ENCODE data around the gene PNKP. TPM values are rescaled to one million over a fixed set of nuclear protein-coding genes. Genes with fewer than 3 reads are reported as not detected.

The PNKP gene
- total RNA-seq, 1 experiment from 2014 or later, result 141 TPM

DNA sequence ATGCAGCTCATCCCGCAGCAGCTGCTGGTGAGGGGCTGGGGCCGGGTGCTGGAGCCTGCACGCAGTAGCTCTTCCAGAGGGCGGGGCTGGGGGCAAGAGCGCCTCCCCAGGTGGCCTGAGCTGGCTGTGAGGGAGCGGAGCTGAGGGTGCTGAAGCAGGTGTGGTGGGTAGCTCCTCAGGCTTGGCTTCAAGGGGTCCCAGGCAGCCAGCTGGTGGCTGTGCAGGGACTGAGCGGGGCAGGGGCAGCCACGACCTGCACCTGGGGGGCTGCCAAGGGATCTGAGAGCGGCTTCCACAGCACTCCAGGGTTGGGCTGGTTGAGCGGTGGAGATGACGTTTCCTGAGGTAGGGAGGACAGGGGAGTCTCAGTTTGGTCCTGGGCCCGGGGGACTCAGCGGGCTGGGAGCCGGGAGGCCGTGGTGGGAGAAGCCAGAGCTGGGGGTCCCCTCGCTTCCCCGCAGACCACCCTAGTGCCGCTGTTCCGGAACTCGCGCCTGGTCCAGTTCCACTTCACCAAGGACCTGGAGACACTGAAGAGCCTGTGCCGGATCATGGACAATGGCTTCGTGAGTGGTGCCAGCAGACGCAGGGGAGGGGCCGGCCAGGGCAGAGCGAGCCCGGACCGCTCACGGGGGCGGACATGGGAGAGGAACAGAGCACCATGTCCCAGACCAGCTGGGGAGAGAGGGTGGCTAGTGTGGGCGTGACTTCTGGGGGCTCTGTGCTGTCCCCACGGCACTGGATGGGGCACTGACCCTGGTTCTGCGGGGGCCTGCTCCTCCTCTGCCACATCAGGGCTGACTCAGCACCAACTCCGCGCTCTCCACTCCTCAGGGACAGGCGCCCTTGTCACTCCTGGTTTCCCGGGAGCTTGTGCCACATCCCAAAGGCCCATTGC lies 9.0 kb downstream of the PNKP start:
- no peak overlapping the region for H3K27ac ChIP-seq (ENCODE audit: low read length)
- ChIA-PET CTCF (no interaction called here), POLR2A (ENCODE audit: unreplicated experiment) (interaction anchor here (0.6 kb wide), 2 partner anchors 40 to 172 kb away, joined by 5 read pairs; partner anchors contain the start of gene MED25)
- peaks cover 17% of the 10 kb centered on the region for H3K79me2 ChIP-seq (ENCODE audit: low read length)
- DNase-seq (peak; percentile 15), ATAC-seq (peak; percentile 4)
- peaks cover 45% of the 10 kb centered on the region for H3K36me3 ChIP-seq (ENCODE audit: low read depth, low read length)
- H3K9me2 ChIP-seq (replicated peaks; ENCODE audit: low read length), result no peaks in the 10 kb centered on the region
- no peaks in the 10 kb centered on the region for H3K27me3 ChIP-seq (ENCODE audit: low read length)
- H3F3A ChIP-seq (ENCODE audit: low read length, unreplicated experiment), result peaks cover 5% of the 10 kb centered on the region
- TF ChIP-seq EZH2 (IDR thresholded peaks at IDR 0.05; ENCODE audit: low read length, unreplicated experiment), result no peak
- peak; percentile 25; the same call in 1 of the 2 replicates for TF ChIP-seq CTCF (conservative IDR thresholded peaks at IDR 0.05; ENCODE audit: low read depth, low read length)
- no TSS peak for BruUV-seq (replicated peaks)
- H3K9me3 ChIP-seq (ENCODE audit: low read length), result no peaks in the 10 kb centered on the region
- H2AFZ ChIP-seq (ENCODE audit: low read length), result no peak overlapping the region
- no peaks in the 10 kb centered on the region; the same call in 1 of the 2 replicates for H3K4me1 ChIP-seq (ENCODE audit: insufficient read depth, low read length)
- H3K4me2 ChIP-seq (ENCODE audit: low read length), result no peak overlapping the region
- H4K20me1 ChIP-seq (ENCODE audit: low read length), result peaks cover 22% of the 10 kb centered on the region; the same call in 1 of the 2 replicates
- no peak overlapping the region for H3K9ac ChIP-seq (ENCODE audit: low read length)
- H3K4me3 ChIP-seq (ENCODE audit: low read length), result no peak overlapping the region
- intact Hi-C loops (cut with micrococcal nuclease), result no loop called here

GRCh38 chr19:49857838-49858087 lies 9.6 kb downstream of the PNKP start:
- ChIA-PET CTCF (no interaction called here), POLR2A (ENCODE audit: unreplicated experiment) (no interaction called here)
- no TSS peak for BruUV-seq (replicated peaks)
- intact Hi-C loops (cut with micrococcal nuclease), result no loop called here
- Histone ChIP-seq H3K27ac (ENCODE audit: low read length) (no peak overlapping the region), H3K4me1 (ENCODE audit: insufficient read depth, low read length) (peaks cover 4% of the 10 kb centered on the region; the same call in 1 of the 2 replicates), H3K36me3 (ENCODE audit: low read depth, low read length) (peaks cover 39% of the 10 kb centered on the region), H2AFZ (ENCODE audit: low read length) (no peak overlapping the region), H4K20me1 (ENCODE audit: low read length) (peaks cover 20% of the 10 kb centered on the region; the same call in 1 of the 2 replicates), H3K4me3 (ENCODE audit: low read length) (no peak overlapping the region), H3K9ac (ENCODE audit: low read length) (no peak overlapping the region), H3K27me3 (ENCODE audit: low read length) (no peaks in the 10 kb centered on the region), H3K79me2 (ENCODE audit: low read length) (peaks cover 17% of the 10 kb centered on the region), H3K9me3 (ENCODE audit: low read length) (no peaks in the 10 kb centered on the region), H3K9me2 (replicated peaks; ENCODE audit: low read length) (no peaks in the 10 kb centered on the region), H3K4me2 (ENCODE audit: low read length) (no peak overlapping the region), H3F3A (ENCODE audit: low read length, unreplicated experiment) (peaks cover 5% of the 10 kb centered on the region)
- ATAC-seq, result no peak
- no peak for TF ChIP-seq EZH2 (IDR thresholded peaks at IDR 0.05; ENCODE audit: low read length, unreplicated experiment)
- TF ChIP-seq EZH2phosphoT487 (IDR thresholded peaks at IDR 0.05; ENCODE audit: borderline replicate concordance, low read length), result no peak
- TF ChIP-seq CTCF (conservative IDR thresholded peaks at IDR 0.05; ENCODE audit: low read depth, low read length), result no peak
- DNase-seq, result no peak

All from PC-3 (cell line).